Astrocyte of the hippocampus (primary cell): ENCODE data around the gene KLRB1.
"Not testable (repeated sequence)": the region's sequence is repeated elsewhere in the genome, so short reads cannot be mapped to it uniquely, and the experiment has no call there.

Source experiments
- DNase-seq: peaks from one replicate; pipeline ENCODE4 v3.0.0; 2011; ENCODE audit warnings: low read depth, low spot score

The KLRB1 gene

GRCh38 chr12:9625019-9625418, 17.3 kb upstream of the KLRB1 start:
- DNase-seq, result no peak

GRCh38 chr12:9619411-9620179, 11.9 kb upstream of the KLRB1 start:
- no peak for DNase-seq

- not testable (repeated sequence) for DNase-seq
Measured at GRCh38 chr12:9618906-9619305, 11.2 kb upstream of the KLRB1 start.

GRCh38 chr12:9617124-9617523, 9.4 kb upstream of the KLRB1 start:
- DNase-seq, result no peak

GRCh38 chr12:9615420-9616136, 7.9 kb upstream of the KLRB1 start:
- DNase-seq, result no peak

GRCh38 chr12:9610606-9611005, 2.9 kb upstream of the KLRB1 start:
- not testable (repeated sequence) for DNase-seq

- DNase-seq, result no peak
Measured at GRCh38 chr12:9606736-9607372, 862 bp downstream of the KLRB1 start.

- no peak for DNase-seq
Measured at GRCh38 chr12:9606247-9606646, 1.5 kb downstream of the KLRB1 start.

- no peak for DNase-seq
Measured at GRCh38 chr12:9605483-9605882, 2.2 kb downstream of the KLRB1 start.

GRCh38 chr12:9604287-9604686, 3.4 kb downstream of the KLRB1 start:
- DNase-seq, result no peak

- not testable (repeated sequence) for DNase-seq
Measured at GRCh38 chr12:9600426-9600825, 7.3 kb downstream of the KLRB1 start.

GRCh38 chr12:9598363-9598762, 9.4 kb downstream of the KLRB1 start:
- no peak for DNase-seq

GRCh38 chr12:9597365-9597764, 10.4 kb downstream of the KLRB1 start:
- DNase-seq, result no peak

- no peak for DNase-seq
Measured at GRCh38 chr12:9590441-9590840, 17.3 kb downstream of the KLRB1 start.

- DNase-seq, result no peak
Measured at GRCh38 chr12:9588749-9589148, 19.0 kb downstream of the KLRB1 start.

- no peak for DNase-seq
Measured at GRCh38 chr12:9587987-9588600, 19.6 kb downstream of the KLRB1 start.

GRCh38 chr12:9577729-9578128, 30.0 kb downstream of the KLRB1 start:
- not testable (repeated sequence) for DNase-seq

GRCh38 chr12:9567151-9567550, 40.6 kb downstream of the KLRB1 start:
- not testable (repeated sequence) for DNase-seq

GRCh38 chr12:9566113-9566512, 41.6 kb downstream of the KLRB1 start:
- not testable (repeated sequence) for DNase-seq

- DNase-seq, result not testable (repeated sequence)
Measured at GRCh38 chr12:9564418-9564817, 43.3 kb downstream of the KLRB1 start.

GRCh38 chr12:9562841-9563453, 44.8 kb downstream of the KLRB1 start:
- DNase-seq, result not testable (repeated sequence)

GRCh38 chr12:9545489-9545888, 62.2 kb downstream of the KLRB1 start:
- not testable (repeated sequence) for DNase-seq
